Stimulated activated CD8-positive, alpha-beta memory T cell treated with anti-CD3 and anti-CD28 coated beads, Interleukin-2, amount 100 ng/mL, for 1 hour (primary cell): ENCODE results near the gene TOR1B.
"Not testable (repeated sequence)": the region's sequence is repeated elsewhere in the genome, so short reads cannot be mapped to it uniquely, and the experiment has no call there.

Source experiments
- DNase-seq, 2 donors: peaks; one replicate each; pipeline ENCODE4 v3.0.0-alpha.2; 2020; ENCODE audit warnings: low read depth in 2 of 2

TOR1B gene

GRCh38 chr9:129802833-129803675 lies at the start of gene TOR1B:
TOR1B (plus strand) TSS chr9:129803184; CDS start chr9:129803213, 29 bp downstream.
- DNase-seq = peak; percentile 89 to 91

- no peak for DNase-seq
These were observed 47.8 kb upstream of the TOR1B start for GRCh38 chr9:129755151-129755550.

- DNase-seq = no peak
These were observed 46.8 kb upstream of the TOR1B start for GRCh38 chr9:129756191-129756590.

GRCh38 chr9:129757045-129757444 lies 45.9 kb upstream of the TOR1B start:
- no peak for DNase-seq

- DNase-seq = no peak
These were observed 43.7 kb upstream of the TOR1B start for GRCh38 chr9:129759319-129759718.

- DNase-seq = no peak
These were observed 43.0 kb upstream of the TOR1B start for GRCh38 chr9:129759804-129760502.

GRCh38 chr9:129760784-129761183 lies 42.2 kb upstream of the TOR1B start:
- DNase-seq = not testable (repeated sequence)

- DNase-seq = no peak
These were observed 41.6 kb upstream of the TOR1B start for GRCh38 chr9:129761293-129761900.

- DNase-seq = no peak
These were observed 41.0 kb upstream of the TOR1B start for GRCh38 chr9:129761901-129762369.

GRCh38 chr9:129762370-129762984 lies 40.5 kb upstream of the TOR1B start:
- not testable (repeated sequence) for DNase-seq

GRCh38 chr9:129762985-129763926 lies 39.7 kb upstream of the TOR1B start:
- no peak for DNase-seq

- no peak for DNase-seq
These were observed 37.1 kb upstream of the TOR1B start for GRCh38 chr9:129765764-129766317.

- DNase-seq = no peak
These were observed 34.5 kb upstream of the TOR1B start for GRCh38 chr9:129768486-129768885.

- no peak for DNase-seq
These were observed 33.3 kb upstream of the TOR1B start for GRCh38 chr9:129769669-129770068.

- DNase-seq = no peak
These were observed 32.2 kb upstream of the TOR1B start for GRCh38 chr9:129770741-129771140.

GRCh38 chr9:129773262-129774048 lies 29.5 kb upstream of the TOR1B start:
- DNase-seq = no peak

- no peak for DNase-seq
These were observed 28.1 kb upstream of the TOR1B start for GRCh38 chr9:129774791-129775447.

- no peak for DNase-seq
These were observed 27.6 kb upstream of the TOR1B start for GRCh38 chr9:129775448-129775798.

- not testable (repeated sequence) for DNase-seq
These were observed 26.9 kb upstream of the TOR1B start for GRCh38 chr9:129776096-129776495.
